Measurements from ENCODE around the gene MKLN1. TPM values are rescaled to one million over a fixed set of nuclear protein-coding genes. Genes with fewer than 3 reads are reported as not detected.

Gene MKLN1
- total RNA-seq, 2 donors from 2014 or later, result 48.9 to 54.2 TPM

DNA sequence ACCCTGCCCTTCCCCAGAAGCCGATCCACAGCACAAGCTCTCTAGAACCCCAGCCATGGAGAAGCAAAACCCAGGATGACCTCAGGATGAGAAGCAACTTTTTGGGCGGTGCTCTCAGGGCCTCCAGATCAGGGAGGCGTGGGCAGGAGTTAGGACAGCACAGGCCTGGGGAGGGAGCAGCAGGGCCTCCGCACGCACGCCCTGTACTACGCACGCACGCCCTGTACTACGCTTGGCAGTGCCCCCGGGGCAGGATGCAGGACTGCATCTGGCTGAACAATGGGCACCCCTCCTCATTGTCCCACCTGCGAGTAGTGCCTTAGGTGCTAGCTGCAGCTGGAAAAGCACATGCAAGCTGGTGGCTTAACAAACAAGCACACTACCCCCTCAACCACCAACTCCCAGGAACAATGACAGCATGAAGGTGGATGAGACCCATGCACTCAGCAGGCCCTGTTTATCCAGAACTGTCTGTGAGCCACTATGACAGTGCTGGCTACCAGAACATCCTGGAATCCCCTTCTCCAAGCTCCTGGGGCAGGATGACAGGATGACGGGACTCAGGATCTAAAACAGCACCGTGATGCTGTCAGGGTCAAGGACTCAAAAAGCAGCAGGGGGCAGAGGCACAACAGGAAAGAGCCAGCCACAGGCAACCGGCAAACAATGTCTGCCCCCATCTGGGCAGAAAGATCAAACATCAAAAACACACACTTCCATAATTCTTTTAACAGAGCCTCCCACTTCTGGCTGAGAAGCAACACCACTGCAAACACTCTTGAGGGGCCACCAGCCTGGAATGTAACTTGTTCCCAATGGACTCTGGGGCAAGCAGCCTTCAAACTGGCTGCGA lies 217.0 kb downstream of the MKLN1 start:
- ATAC-seq, result no peak
- H3K9me3 Mint-ChIP-seq, result no peaks in the 10 kb centered on the region
- H3K27ac Mint-ChIP-seq, result peak overlapping the region in 1 of 2 donors; percentile 7
- no peak for DNase-seq (ENCODE audit: low spot score in 2 of 2)
- no peaks in the 10 kb centered on the region for H3K36me3 Mint-ChIP-seq

DNA sequence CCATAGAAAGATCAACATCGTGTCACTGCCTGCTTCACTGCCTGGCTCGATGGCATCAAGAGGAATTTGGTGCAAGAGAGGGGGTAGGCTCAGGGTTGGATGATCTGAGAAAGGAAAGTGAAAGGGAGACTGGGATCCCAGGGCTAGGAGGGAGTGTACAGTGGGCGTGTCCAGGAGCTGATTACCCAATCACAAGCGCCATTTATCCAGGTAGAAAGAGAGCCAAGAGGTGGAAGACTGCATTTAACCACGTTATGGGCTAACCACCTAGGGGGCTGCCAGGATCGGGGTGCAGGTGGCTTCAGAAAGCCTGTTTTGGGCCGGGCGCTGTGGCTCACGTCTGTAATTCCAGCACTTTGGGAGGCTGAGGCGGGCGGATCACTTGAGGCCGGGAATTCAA lies 218.4 kb downstream of the MKLN1 start:
- DNase-seq (ENCODE audit: low spot score in 2 of 2), result no peak
- Mint-ChIP-seq H3K9me3 (no peaks in the 10 kb centered on the region), H3K27ac (no peak overlapping the region), H3K36me3 (no peaks in the 10 kb centered on the region)
- ATAC-seq, result peak in 1 of 2 donors; percentile 39

Other genes starting within 250 kb of the MKLN1 start
- gene PODXL, start 228.8 kb downstream of the MKLN1 start, total RNA-seq, result 1 to 10 TPM in 1 of 2 donors, under 1 TPM in 1; 0.18 to 1.3 TPM

All from activated naive CD4-positive, alpha-beta T cell treated with anti-CD3 and anti-CD28 coated beads, Interleukin-2, amount 50 U/mL, for 72 hours (primary cell).